Body of pancreas (tissue), 4 donors: ENCODE data around the gene ADGRF4. TPM values are rescaled to one million over a fixed set of nuclear protein-coding genes. Genes with fewer than 3 reads are reported as not detected.
"Not testable (repeated sequence)": the region's sequence is repeated elsewhere in the genome, so short reads cannot be mapped to it uniquely, and the experiment has no call there.

Source experiments
- ATAC-seq: fragments of 150-250 bp; one replicate; pipeline ENCODE4 v1.9.1; 2016
- DNase-seq, 4 donors: peaks; one replicate each; pipeline ENCODE4 v3.0.0-alpha.2; 2019
- H3K27ac ChIP-seq, 4 donors: fragments of 200-600 bp; sonication (generic); 1 replicate in 3 of 4; 2 replicates in 1 of 4; pipeline versions ENCODE4 v1.5.1 to v1.6.1; 2016 to 2019; ENCODE audit warnings: mild to moderate bottlenecking in 1 of 4, mixed read lengths in 1 of 4, moderate library complexity in 1 of 4
- H3K27me3 ChIP-seq, 2 donors: fragments of 200-600 bp; sonication (generic); one replicate each; pipeline ENCODE4 v1.6.0; 2016; ENCODE audit warnings: mild to moderate bottlenecking in 1 of 2
- H3K36me3 ChIP-seq, 2 donors: fragments of 200-600 bp; sonication (generic); replicated peaks in 1 of 2; 2 replicates each; pipeline ENCODE4 v1.5.1; 2016; ENCODE audit warnings: low read depth in 2 of 2; ENCODE audit not compliant: insufficient read depth in 1 of 2
- H3K4me1 ChIP-seq: fragments of 200-600 bp; sonication (generic); one replicate; pipeline ENCODE4 v1.6.0; 2016
- H3K4me3 ChIP-seq, 2 donors: fragments of 200-600 bp; sonication (generic); 1 replicate in 1 of 2; 2 replicates in 1 of 2; pipeline ENCODE4 v1.5.1; 2016 to 2019
- H3K9me3 ChIP-seq, 3 donors: fragments of 200-600 bp; sonication (generic); 1 replicate in 2 of 3; 2 replicates in 1 of 3; pipeline ENCODE4 v1.5.1; 2016
- CTCF ChIP-seq, 7 experiments: fragments of 450-650 bp in 4 of 7; fragments of 200-600 bp in 3 of 7; sonication (generic) in 3 of 7; IDR thresholded peaks; one replicate each; pipeline ENCODE4 v1.5.1; 2016 to 2019; ENCODE audit warnings: antibody characterized with exemption in 7 of 7
- POLR2A ChIP-seq, 3 donors: fragments of 450-650 bp; IDR thresholded peaks; one replicate each; pipeline ENCODE4 v1.6.1; 2016; ENCODE audit warnings: antibody characterized with exemption in 3 of 3, mild to moderate bottlenecking in 2 of 3
- WGBS, 2 donors: methylation state at CpG; one replicate each; pipeline ENCODE4 v1.1.5; 2017; 5-methylcytosine and 5-hydroxymethylcytosine counted together
- intact Hi-C: fragments of 100-400 bp; cut with DNase I; formaldehyde crosslinking; loops from one replicate; pipeline ENCODE4 v1.15.1; 2023
- total RNA-seq, 2 donors: library from RNA; depleted of rRNA; stranded (reverse); fragments of >200 nt; gene quantifications; one replicate each; pipeline ENCODE4 v1.1.0, GENCODE V29; 2016

The ADGRF4 gene
- total RNA-seq, 2 donors from 2014 or later = not detected

DNA sequence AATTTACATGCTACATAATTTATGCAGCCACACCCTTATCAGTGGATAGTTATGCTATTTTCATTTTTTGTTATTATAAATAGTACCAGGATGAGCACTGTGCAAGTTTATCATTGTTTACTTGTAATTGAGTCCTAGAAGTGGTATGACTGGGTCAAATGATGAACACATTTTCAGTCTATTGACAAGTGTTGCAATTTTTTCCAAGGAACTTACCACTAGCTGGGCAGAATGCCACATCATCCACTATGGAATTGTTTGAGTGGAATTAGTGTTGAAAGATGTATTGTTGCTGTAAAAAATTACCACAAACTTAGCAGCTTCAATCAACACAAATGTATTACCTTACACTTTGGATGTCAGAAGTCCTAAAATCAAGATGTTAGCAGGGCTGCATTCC lies 45.4 kb downstream of the ADGRF4 start:
- Histone ChIP-seq H3K9me3 (no peaks in the 10 kb centered on the region), H3K4me3 (no peak overlapping the region), H3K36me3 (no peaks in the 10 kb centered on the region), H3K27ac (no peak overlapping the region), H3K27me3 (no peaks in the 10 kb centered on the region), H3K4me1 (no peaks in the 10 kb centered on the region)
- DNase-seq = no peak
- intact Hi-C loops = no loop called here
- TF ChIP-seq CTCF (IDR thresholded peaks at IDR 0.05) = no peak
- TF ChIP-seq POLR2A (IDR thresholded peaks at IDR 0.05) = no peak
- ATAC-seq = no peak

GRCh38 chr6:47745269-47745668 lies 46.9 kb downstream of the ADGRF4 start:
- H3K4me1 ChIP-seq, intact Hi-C loops, H3K27me3 ChIP-seq, ATAC-seq, H3K36me3 ChIP-seq, H3K27ac ChIP-seq, H3K9me3 ChIP-seq, H3K4me3 ChIP-seq, DNase-seq: not testable (repeated sequence)
- 95 to 97% methylated on average over 3 of the region's 3 CpGs for WGBS, 2 donors

- H3K27ac ChIP-seq = no peak overlapping the region
- H3K9me3 ChIP-seq = no peaks in the 10 kb centered on the region
- WGBS, 2 donors = 40 to 43% methylated on average over 1 of the region's 1 CpG
- H3K27me3 ChIP-seq = no peaks in the 10 kb centered on the region
- DNase-seq (no peak), ATAC-seq (no peak)
- intact Hi-C loops = no loop called here
- no peak overlapping the region for H3K4me3 ChIP-seq
- H3K36me3 ChIP-seq = no peaks in the 10 kb centered on the region
- H3K4me1 ChIP-seq = no peaks in the 10 kb centered on the region
- TF ChIP-seq POLR2A (IDR thresholded peaks at IDR 0.05) (no peak), CTCF (IDR thresholded peaks at IDR 0.05) (no peak)
These were observed 51.4 kb downstream of the ADGRF4 start for GRCh38 chr6:47749757-47750156.

GRCh38 chr6:47752801-47753200 lies 54.4 kb downstream of the ADGRF4 start:
- no peak for ATAC-seq
- WGBS, 2 donors = 60 to 64% methylated on average over 1 of the region's 1 CpG
- Histone ChIP-seq H3K4me3 (no peak overlapping the region), H3K4me1 (no peaks in the 10 kb centered on the region), H3K9me3 (no peaks in the 10 kb centered on the region), H3K27ac (no peak overlapping the region), H3K36me3 (no peaks in the 10 kb centered on the region), H3K27me3 (no peaks in the 10 kb centered on the region)
- intact Hi-C loops = no loop called here
- DNase-seq = no peak
- TF ChIP-seq POLR2A (IDR thresholded peaks at IDR 0.05) (no peak), CTCF (IDR thresholded peaks at IDR 0.05) (no peak)

DNA sequence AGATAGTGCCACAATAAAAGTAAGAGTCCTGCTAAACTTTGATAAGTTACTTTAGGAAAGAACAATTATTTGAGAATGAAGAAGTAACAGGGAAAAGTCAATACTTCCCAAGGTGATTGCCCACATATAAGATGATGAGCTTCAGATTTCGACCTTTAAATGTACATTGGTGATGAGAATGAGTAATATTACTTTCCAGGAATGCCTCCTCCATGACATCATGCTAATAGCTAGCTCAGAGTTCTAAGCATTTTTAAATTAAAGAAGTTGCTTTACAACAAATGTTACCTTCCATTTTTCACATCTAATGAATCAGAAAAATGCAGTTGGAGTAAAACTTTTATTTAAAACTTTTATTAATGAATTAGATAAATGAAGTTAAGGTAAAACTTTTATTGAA lies 61.0 kb downstream of the ADGRF4 start:
- no peak for ATAC-seq
- Histone ChIP-seq H3K36me3 (no peaks in the 10 kb centered on the region), H3K27ac (no peak overlapping the region), H3K9me3 (no peaks in the 10 kb centered on the region), H3K4me3 (no peak overlapping the region), H3K27me3 (no peaks in the 10 kb centered on the region), H3K4me1 (no peaks in the 10 kb centered on the region)
- no peak for TF ChIP-seq CTCF (IDR thresholded peaks at IDR 0.05)
- TF ChIP-seq POLR2A (IDR thresholded peaks at IDR 0.05) = no peak
- 21 to 35% methylated on average over 1 of the region's 1 CpG for WGBS, 2 donors
- DNase-seq = no peak
- intact Hi-C loops = no loop called here
